ENCODE data around the gene SLC12A7. TPM values are rescaled to one million over a fixed set of nuclear protein-coding genes. Genes with fewer than 3 reads are reported as not detected.
"Not testable (repeated sequence)": the region's sequence is repeated elsewhere in the genome, so short reads cannot be mapped to it uniquely, and the experiment has no call there.

The SLC12A7 gene
- total and polyA plus RNA-seq, 7 experiments from 2014 or later, result 6.4 to 101 (median 61.9) TPM

- H3K4me1 Mint-ChIP-seq, result no peaks in the 10 kb centered on the region
Measured at GRCh38 chr5:1027631-1028441, 84.0 kb downstream of the SLC12A7 start.

GRCh38 chr5:1026700-1027621 is 84.9 kb downstream of the SLC12A7 start:
- no peak overlapping the region for H3K4me3 Mint-ChIP-seq

More at GRCh38 chr5:1027631-1028441, 84.0 kb downstream of the SLC12A7 start:
- Histone ChIP-seq H3K9me3 (ENCODE audit: control insufficient read depth in 2 of 3, low read length in 3 of 3) (no peaks in the 10 kb centered on the region), H3K36me3 (ENCODE audit: control insufficient read depth in 2 of 3, insufficient read depth in 3 of 3, low read length in 3 of 3) (no peaks in the 10 kb centered on the region), H3K27me3 (ENCODE audit: control insufficient read depth in 2 of 2, insufficient read depth in 2 of 2, low read length in 2 of 2) (no peaks in the 10 kb centered on the region), H3K4me3 (ENCODE audit: low read length) (no peak overlapping the region), H3K27ac (ENCODE audit: low read depth, low read length) (no peak overlapping the region), H3K4me1 (ENCODE audit: control insufficient read depth in 2 of 2, insufficient read depth in 2 of 2, low read length in 2 of 2) (no peaks in the 10 kb centered on the region)
- DNase-seq (no peak), ATAC-seq (no peak)
- POLR2A ChIA-PET, result interaction anchor here (0.9 kb wide), 1 partner anchor 21 kb away, joined by 3 read pairs; no protein-coding TSS in a partner anchor
- H3K27me3 Mint-ChIP-seq, result peaks cover 0 to 4% (median 0%) of the 10 kb centered on the region in 5 donors
- H3K9me3 Mint-ChIP-seq, result no peaks in the 10 kb centered on the region
- CTCF ChIA-PET, result no interaction called here
- no peak overlapping the region for H3K27ac Mint-ChIP-seq
- no peaks in the 10 kb centered on the region for H3K36me3 Mint-ChIP-seq
- intact Hi-C loops (cut with micrococcal nuclease), result no loop called here
- no peak overlapping the region for H3K4me3 Mint-ChIP-seq

GRCh38 chr5:1021969-1022336 is 89.9 kb downstream of the SLC12A7 start:
- DNase-seq; ATAC-seq; H3K36me3 ChIP-seq (ENCODE audit: control insufficient read depth in 2 of 3, insufficient read depth in 3 of 3, low read length in 3 of 3); H3K27me3 ChIP-seq (ENCODE audit: control insufficient read depth in 2 of 2, insufficient read depth in 2 of 2, low read length in 2 of 2); H3K36me3 Mint-ChIP-seq; POLR2A ChIA-PET; H3K4me3 ChIP-seq (ENCODE audit: low read length); H3K4me3 Mint-ChIP-seq; intact Hi-C loops (cut with micrococcal nuclease); CTCF ChIA-PET; H3K4me1 ChIP-seq (ENCODE audit: control insufficient read depth in 2 of 2, insufficient read depth in 2 of 2, low read length in 2 of 2); H3K27me3 Mint-ChIP-seq; H3K4me1 Mint-ChIP-seq; H3K27ac ChIP-seq (ENCODE audit: low read depth, low read length); H3K9me3 ChIP-seq (ENCODE audit: control insufficient read depth in 2 of 3, low read length in 3 of 3); H3K9me3 Mint-ChIP-seq; H3K27ac Mint-ChIP-seq: not testable (repeated sequence)

More at GRCh38 chr5:1026700-1027621, 84.9 kb downstream of the SLC12A7 start:
- intact Hi-C loops (cut with micrococcal nuclease), result no loop called here
- no peaks in the 10 kb centered on the region for H3K9me3 Mint-ChIP-seq
- H3K27ac Mint-ChIP-seq, result no peak overlapping the region
- H3K4me1 Mint-ChIP-seq, result no peaks in the 10 kb centered on the region
- H3K4me1 ChIP-seq (ENCODE audit: control insufficient read depth in 2 of 2, insufficient read depth in 2 of 2, low read length in 2 of 2), result no peaks in the 10 kb centered on the region
- ChIA-PET POLR2A (no interaction called here), CTCF (no interaction called here)
- H3K27me3 ChIP-seq (ENCODE audit: control insufficient read depth in 2 of 2, insufficient read depth in 2 of 2, low read length in 2 of 2), result no peaks in the 10 kb centered on the region
- ATAC-seq, result no peak
- no peaks in the 10 kb centered on the region for H3K36me3 ChIP-seq (ENCODE audit: control insufficient read depth in 2 of 3, insufficient read depth in 3 of 3, low read length in 3 of 3)
- H3K36me3 Mint-ChIP-seq, result no peaks in the 10 kb centered on the region
- H3K27ac ChIP-seq (ENCODE audit: low read depth, low read length), result no peak overlapping the region
- H3K9me3 ChIP-seq (ENCODE audit: control insufficient read depth in 2 of 3, low read length in 3 of 3), result no peaks in the 10 kb centered on the region
- DNase-seq, result no peak
- no peak overlapping the region for H3K4me3 ChIP-seq (ENCODE audit: low read length)
- H3K27me3 Mint-ChIP-seq, result no peaks in the 10 kb centered on the region

- Mint-ChIP-seq H3K4me3 (no peak overlapping the region), H3K27ac (no peak overlapping the region), H3K27me3 (no peaks in the 10 kb centered on the region), H3K4me1 (no peaks in the 10 kb centered on the region), H3K36me3 (no peaks in the 10 kb centered on the region), H3K9me3 (no peaks in the 10 kb centered on the region)
- DNase-seq, result no peak
- Histone ChIP-seq H3K27me3 (ENCODE audit: control insufficient read depth in 2 of 2, insufficient read depth in 2 of 2, low read length in 2 of 2) (no peaks in the 10 kb centered on the region), H3K27ac (ENCODE audit: low read depth, low read length) (no peak overlapping the region), H3K36me3 (ENCODE audit: control insufficient read depth in 2 of 3, insufficient read depth in 3 of 3, low read length in 3 of 3) (no peaks in the 10 kb centered on the region), H3K9me3 (ENCODE audit: control insufficient read depth in 2 of 3, low read length in 3 of 3) (no peaks in the 10 kb centered on the region), H3K4me3 (ENCODE audit: low read length) (no peak overlapping the region), H3K4me1 (ENCODE audit: control insufficient read depth in 2 of 2, insufficient read depth in 2 of 2, low read length in 2 of 2) (no peaks in the 10 kb centered on the region)
- ChIA-PET CTCF (no interaction called here), POLR2A (no interaction called here)
- ATAC-seq, result no peak
- intact Hi-C loops (cut with micrococcal nuclease), result no loop called here
Measured at GRCh38 chr5:1021136-1021968, 90.5 kb downstream of the SLC12A7 start.

- CTCF ChIA-PET, result no interaction called here
- Histone ChIP-seq H3K4me1 (ENCODE audit: control insufficient read depth in 2 of 2, insufficient read depth in 2 of 2, low read length in 2 of 2) (no peaks in the 10 kb centered on the region), H3K36me3 (ENCODE audit: control insufficient read depth in 2 of 3, insufficient read depth in 3 of 3, low read length in 3 of 3) (no peaks in the 10 kb centered on the region), H3K9me3 (ENCODE audit: control insufficient read depth in 2 of 3, low read length in 3 of 3) (no peaks in the 10 kb centered on the region), H3K27me3 (ENCODE audit: control insufficient read depth in 2 of 2, insufficient read depth in 2 of 2, low read length in 2 of 2) (no peaks in the 10 kb centered on the region), H3K4me3 (ENCODE audit: low read length) (no peak overlapping the region), H3K27ac (ENCODE audit: low read depth, low read length) (no peak overlapping the region)
- intact Hi-C loops (cut with micrococcal nuclease), result no loop called here
- no peaks in the 10 kb centered on the region for H3K9me3 Mint-ChIP-seq
- peak overlapping the region in 1 of 9 donors; percentile 33 for H3K27ac Mint-ChIP-seq
- DNase-seq (no peak), ATAC-seq (no peak)
- POLR2A ChIA-PET, result no interaction called here
- H3K4me3 Mint-ChIP-seq, result no peak overlapping the region
- H3K27me3 Mint-ChIP-seq, result no peaks in the 10 kb centered on the region
- H3K4me1 Mint-ChIP-seq, result no peaks in the 10 kb centered on the region
- H3K36me3 Mint-ChIP-seq, result no peaks in the 10 kb centered on the region
Measured at GRCh38 chr5:1020452-1020961, 91.4 kb downstream of the SLC12A7 start.

GRCh38 chr5:1019001-1019905 is 92.6 kb downstream of the SLC12A7 start:
- no peaks in the 10 kb centered on the region for H3K9me3 ChIP-seq (ENCODE audit: control insufficient read depth in 2 of 3, low read length in 3 of 3)

More at GRCh38 chr5:1019001-1019905, 92.6 kb downstream of the SLC12A7 start:
- Histone ChIP-seq H3K4me1 (ENCODE audit: control insufficient read depth in 2 of 2, insufficient read depth in 2 of 2, low read length in 2 of 2) (no peaks in the 10 kb centered on the region), H3K4me3 (ENCODE audit: low read length) (no peak overlapping the region), H3K27me3 (ENCODE audit: control insufficient read depth in 2 of 2, insufficient read depth in 2 of 2, low read length in 2 of 2) (no peaks in the 10 kb centered on the region), H3K36me3 (ENCODE audit: control insufficient read depth in 2 of 3, insufficient read depth in 3 of 3, low read length in 3 of 3) (no peaks in the 10 kb centered on the region), H3K27ac (ENCODE audit: low read depth, low read length) (no peak overlapping the region)
- Mint-ChIP-seq H3K27me3 (no peaks in the 10 kb centered on the region), H3K36me3 (no peaks in the 10 kb centered on the region), H3K4me1 (no peaks in the 10 kb centered on the region), H3K4me3 (no peak overlapping the region), H3K9me3 (no peaks in the 10 kb centered on the region), H3K27ac (no peak overlapping the region)
- no peak for DNase-seq
- no peak for ATAC-seq
- CTCF ChIA-PET, result no interaction called here
- POLR2A ChIA-PET, result interaction anchor here (0.5 kb wide), 1 partner anchor 268 kb away, joined by 6 read pairs; no protein-coding TSS in a partner anchor
- intact Hi-C loops (cut with micrococcal nuclease), result no loop called here
